Erythroblast (primary cell): ENCODE measurements around the gene PPP1R14C.

Experiments
- DNase-seq, 2 experiments: peaks; one replicate each; lab custom pipeline; 2025; lab: John Stamatoyannopoulos, UW
- GATA1 ChIP-seq: IDR thresholded peaks from 2 replicates; pipeline ENCODE4 v1.6.1; 2011; ENCODE audit warnings: low read depth, mild to moderate bottlenecking, control low read depth, low read length, moderate library complexity
- POLR2A ChIP-seq: IDR thresholded peaks from 2 replicates; pipeline ENCODE4 v1.6.1; 2011; ENCODE audit warnings: mild to moderate bottlenecking, low read length

The PPP1R14C gene

DNA sequence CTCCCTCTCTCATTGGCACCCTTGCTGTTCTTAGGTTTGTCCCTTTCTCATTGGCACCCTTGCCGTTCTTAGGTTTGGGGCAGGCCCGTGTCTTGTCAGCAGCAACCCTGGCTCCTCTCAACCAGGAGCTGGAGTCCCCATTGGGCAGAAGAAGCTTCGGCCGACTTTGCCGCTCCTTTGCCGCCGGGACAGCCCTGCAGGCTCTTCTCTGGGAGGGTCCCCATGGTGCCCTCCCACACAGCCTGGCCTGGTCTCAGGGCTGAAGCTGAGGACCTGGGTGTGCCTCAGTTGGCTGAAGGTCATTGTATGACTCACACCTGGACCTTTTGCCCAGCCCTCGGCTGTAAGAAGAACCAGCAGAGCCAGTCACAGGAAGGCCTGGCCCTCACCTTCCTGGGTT, 59.6 kb downstream of the PPP1R14C start:
- no peak for DNase-seq
- no peak for TF ChIP-seq GATA1
- no peak for TF ChIP-seq POLR2A

DNA sequence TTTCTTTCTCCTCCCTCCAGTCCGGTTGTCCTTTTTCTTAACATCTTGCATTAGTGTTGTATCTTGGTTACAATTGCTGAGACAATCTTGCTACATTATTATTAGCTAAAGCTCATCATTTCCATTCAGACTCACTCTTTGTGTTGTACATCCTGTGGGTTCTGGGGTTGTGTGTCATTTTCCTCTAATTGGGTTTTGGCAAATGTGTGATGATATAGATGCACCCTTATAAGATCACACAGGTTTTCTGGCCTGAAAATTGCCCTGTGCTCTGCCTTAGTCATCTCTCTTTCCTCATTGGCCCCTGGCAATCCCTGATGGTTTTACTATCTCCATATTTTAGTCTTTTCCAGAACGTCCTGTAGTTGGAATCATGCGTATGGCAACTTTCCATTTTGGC, 60.1 kb downstream of the PPP1R14C start:
- TF ChIP-seq GATA1: no peak
- no peak for TF ChIP-seq POLR2A
- DNase-seq: no peak

DNA sequence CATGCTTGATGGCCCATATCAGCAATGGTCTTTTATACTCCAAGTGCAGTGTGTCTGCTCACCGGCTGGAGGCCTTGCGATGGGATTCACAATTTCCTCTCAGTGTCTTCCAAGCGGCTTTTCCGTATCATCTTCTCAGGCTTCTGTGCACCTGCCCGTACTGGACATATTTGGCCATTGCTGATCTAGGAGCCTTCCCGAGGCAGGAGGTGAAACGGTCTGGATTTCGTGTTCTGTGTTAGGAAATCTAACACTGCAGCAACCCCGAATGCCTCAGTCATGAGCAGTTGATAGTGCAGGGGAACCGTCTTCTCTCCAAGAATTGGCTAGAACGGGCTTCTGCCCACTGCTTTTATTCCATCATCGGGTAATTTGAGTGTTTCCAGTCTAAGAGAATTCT, 60.5 kb downstream of the PPP1R14C start:
- no peak for TF ChIP-seq GATA1
- no peak for TF ChIP-seq POLR2A
- DNase-seq: no peak

DNA sequence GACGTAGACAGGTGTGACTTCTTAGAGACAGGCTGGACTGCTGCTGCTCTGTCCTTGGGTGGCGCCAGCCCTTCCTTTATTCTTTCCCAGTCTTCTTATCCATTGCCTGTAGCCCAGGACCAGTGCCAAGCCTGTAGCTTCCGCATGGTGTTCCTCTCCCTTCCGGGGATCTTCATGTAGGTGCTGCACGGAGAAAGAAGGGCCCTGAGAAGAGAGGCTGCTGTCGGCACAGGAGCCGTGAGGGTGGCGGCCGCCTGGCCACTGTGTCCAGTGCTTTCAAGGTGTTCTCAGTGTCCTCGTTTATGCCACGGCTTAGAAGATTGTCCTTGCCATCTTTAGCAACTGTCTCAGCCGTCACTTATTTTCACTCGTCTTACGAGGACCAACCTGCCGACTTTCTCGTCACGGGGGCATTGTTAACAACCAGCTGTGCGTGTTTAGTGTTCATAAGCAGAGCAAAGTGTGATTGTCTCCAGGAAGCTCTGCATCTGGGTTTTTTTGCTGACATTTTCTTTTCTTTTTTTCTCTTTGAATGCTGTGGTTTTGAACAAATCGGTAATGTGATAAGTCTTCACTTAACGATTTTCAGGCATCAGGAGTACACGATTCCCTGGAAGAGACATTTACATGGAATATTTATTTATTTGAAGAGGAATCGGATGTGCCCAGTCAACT, 61.2 kb downstream of the PPP1R14C start:
- TF ChIP-seq GATA1 (no peak), POLR2A (no peak)
- DNase-seq: no peak

DNA sequence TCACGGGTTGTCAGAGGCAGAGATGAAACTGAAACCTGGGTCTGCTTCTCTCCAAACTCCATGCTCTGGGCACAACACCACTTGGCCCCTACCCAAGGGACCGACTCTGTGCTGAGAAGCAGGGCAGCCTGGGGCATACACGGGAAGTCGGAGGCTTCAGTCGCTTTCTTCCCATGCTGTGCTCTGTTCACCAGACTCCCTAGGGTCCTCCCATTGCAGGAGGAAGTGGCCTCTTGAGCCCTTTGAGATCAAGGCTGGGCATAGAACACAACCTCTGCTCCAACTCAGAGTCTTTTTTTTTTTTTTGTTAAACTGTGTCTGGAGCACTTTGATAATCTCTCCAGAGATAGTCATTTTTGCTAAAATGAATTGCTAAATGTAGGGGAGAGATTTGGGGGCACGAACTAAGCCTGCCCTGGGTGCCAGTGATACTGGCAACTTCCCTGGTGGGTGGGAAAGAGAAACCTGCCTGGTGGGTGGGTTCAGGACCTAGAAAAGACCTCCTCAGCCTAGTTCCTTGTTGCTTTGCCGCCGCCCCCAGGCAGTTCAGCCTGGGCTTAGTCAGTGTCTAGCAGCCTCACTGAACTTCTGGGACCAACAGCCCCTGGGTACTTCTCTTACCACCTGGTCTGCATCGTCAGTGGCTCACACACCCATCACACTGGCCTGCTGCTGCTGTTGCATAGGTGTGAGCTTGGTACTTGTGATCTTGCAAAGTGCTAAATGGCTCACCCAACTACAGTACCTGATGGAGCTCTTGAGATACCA, 62.0 kb downstream of the PPP1R14C start:
- DNase-seq: peak in 1 of 2 experiments; percentile 6
- TF ChIP-seq POLR2A: no peak
- no peak for TF ChIP-seq GATA1

DNA sequence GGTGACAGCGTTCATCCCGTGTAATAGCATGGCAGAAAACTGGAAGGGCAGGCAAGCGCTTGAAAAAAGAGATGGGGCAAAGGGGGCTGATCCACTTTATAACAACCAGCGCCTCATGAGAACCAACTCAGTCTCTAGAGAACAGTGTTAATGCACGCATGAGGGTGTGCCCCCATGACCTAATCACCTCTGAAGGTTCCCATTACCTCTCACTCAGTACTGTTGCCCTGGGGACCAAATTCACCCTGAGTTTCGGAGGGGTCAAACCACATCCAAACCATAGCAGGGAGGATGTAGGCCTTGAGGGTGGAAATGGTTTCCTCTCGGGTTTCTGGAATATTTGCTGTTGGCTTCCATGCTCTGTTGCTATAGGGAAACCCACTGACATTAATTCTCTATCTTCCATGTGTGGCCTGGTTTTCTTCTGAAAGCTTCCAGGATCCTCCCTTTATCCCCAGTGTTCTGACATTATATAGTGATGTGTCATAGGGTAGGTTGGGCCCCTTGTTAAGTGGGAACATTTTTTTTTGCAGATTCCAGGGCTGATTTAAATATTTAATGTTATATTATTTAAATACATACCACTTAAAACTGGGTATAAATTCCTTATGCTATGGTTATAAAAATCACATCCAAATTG, 65.2 kb downstream of the PPP1R14C start:
- no peak for DNase-seq
- TF ChIP-seq GATA1 (no peak), POLR2A (no peak)

DNA sequence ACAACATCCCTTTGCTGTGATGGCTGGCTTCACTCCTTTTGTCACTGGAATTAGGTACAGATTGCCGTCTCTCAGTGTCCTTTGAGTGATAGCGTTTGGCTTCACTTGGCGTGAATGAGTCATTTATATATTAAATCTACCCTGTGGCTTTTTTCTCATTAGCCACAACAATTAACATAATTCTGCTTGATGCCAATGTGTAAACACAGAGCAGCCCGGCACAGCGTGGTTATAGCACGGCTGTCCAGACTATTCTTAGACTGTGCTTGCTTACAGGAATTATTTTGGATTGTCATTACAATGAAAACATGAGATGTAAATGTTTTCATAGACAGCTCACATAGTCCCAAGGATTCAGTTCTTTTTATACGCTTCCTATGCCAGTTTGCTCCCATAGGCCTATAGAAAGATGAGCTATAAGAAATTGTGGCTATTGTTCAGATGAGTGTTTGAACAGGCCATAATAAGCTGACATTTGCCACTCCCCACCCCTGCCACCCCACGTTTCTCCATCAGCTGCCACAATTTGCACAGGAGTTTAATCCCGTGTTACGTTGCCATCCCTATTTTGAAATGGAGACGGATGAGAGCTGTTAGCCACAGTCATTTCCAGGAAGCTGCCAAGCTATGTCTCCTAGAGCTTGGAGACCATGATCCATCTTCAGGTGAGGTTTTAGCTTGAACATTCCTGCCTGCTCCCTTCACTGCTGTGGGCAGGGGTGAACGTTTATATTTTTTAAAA, 65.9 kb downstream of the PPP1R14C start:
- TF ChIP-seq POLR2A: no peak
- no peak for TF ChIP-seq GATA1

DNA sequence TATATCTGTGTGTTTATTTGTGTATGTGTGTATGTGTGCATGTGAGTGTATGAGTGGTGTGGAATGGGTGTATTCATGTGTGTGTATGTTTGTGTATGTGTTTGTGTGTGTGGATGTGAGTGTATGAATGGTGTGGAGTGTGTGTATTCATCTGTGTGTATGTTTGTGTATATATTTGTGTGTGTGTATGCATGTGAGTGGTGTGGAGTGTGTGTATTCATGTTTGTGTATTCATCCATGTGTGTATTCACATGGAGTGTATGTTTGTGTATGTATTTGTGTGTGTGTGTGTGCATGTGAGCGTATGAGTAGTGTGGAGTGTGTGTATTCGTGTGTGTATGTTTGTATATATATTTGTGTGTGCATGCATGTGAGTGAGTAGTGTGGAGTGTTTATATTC, 66.6 kb downstream of the PPP1R14C start:
- no peak for TF ChIP-seq GATA1
- TF ChIP-seq POLR2A: no peak
- DNase-seq: no peak

More for the DNA sequence above, 65.9 kb downstream of the PPP1R14C start:
- DNase-seq: no peak

DNA sequence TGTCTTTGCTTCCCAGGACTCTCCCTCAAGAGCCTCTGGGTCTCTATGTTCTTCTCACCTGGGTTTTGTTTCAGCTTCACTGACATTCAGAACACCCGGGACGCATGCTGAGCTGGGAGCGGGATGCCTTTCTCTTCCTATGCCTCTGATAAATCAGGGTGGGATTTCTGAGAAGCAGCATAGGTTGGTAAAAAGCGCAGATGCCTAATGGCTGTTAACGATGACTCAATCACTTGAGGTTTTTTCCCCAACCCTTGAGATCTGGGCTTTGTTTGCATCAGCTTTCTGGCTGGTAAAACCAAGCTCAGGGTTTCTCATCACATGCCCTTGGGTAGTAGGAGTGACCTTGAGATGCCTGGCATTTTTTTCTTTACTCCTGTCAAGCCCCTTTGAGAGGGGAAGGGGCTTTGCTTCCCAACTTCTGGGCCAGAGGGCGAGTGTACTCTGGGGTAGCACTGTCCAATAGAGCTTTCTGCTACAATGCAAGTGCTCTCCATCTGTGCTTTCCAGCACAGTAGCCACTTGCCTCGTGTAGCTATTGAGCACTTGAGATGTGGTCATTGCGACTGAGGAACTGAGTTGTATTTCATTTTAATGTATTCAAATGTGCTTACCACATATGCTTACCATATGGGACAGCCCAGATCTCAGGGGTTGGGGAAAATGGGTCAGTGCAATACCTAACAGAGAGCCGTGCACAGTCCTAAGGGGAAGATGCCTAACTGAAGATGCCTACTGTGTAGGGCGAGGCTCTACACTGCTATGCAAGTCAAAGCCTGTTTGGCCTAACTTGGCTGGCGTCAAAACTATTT, 69.1 kb downstream of the PPP1R14C start:
- no peak for DNase-seq
- TF ChIP-seq POLR2A (no peak), GATA1 (no peak)

DNA sequence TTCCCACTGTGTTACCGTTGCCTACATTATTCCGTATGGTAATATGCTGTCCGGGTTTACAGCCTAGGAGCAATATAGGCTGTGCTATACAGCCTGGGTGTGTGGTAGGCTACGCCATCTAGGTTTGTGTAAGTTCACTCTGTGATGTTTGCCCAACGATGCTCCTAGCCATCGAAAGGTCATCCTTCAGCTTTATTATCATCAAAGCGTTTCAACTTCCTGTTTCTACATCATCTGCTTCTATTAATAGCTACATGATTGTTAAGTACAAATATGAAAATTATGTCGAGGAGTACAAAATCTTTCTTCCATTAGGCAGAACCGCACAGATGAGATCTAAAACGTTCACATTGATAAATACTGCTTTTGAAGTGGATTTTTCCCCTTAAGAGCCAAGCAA, 69.9 kb downstream of the PPP1R14C start:
- TF ChIP-seq POLR2A (no peak), GATA1 (no peak)
- DNase-seq: no peak

DNA sequence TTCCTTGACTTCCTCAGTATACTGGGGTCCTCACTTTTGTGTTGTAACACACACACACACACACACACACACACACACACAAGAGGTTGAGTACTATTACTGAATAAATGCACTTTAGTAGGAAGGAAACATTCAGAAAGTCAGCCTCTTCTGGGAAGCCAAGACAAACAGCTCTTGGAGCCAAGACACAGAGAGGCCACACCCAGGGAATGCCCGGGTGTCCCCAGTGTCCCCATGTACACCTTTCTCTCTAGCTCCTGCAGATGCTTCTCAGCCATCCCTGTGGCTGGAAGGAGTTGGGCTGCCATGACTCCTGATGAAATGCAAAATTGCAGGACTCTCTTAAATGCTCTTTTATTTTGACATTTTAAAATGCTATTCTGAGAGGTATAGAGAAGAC, 70.5 kb downstream of the PPP1R14C start:
- no peak for DNase-seq
- TF ChIP-seq GATA1 (no peak), POLR2A (no peak)

DNA sequence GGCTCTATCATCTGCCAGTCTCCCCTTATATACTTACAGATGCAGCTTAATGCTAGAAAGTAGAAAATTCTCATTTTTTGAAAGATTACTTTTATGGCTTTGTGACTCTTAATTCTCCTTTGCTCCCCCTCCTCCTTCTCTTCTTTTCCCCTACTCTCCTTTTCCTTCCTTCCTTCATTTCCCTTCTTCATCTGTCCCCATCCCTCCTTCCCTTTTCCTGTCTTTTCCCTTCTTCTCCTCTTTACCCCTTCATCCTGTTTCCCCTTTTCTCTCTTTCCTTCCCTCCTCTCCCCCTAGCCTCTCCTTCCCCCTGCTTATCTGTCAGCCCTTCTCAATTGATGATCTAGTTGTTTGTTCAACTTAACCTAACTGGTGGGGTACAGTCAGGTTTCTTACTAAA, 71.5 kb downstream of the PPP1R14C start:
- TF ChIP-seq POLR2A: no peak
- TF ChIP-seq GATA1: no peak
- no peak for DNase-seq
